Measurements from ENCODE around the gene RDH14. TPM values are rescaled to one million over a fixed set of nuclear protein-coding genes. Genes with fewer than 3 reads are reported as not detected.

Gene RDH14
- total RNA-seq, 1 experiment from 2014 or later: 15.4 TPM

DNA sequence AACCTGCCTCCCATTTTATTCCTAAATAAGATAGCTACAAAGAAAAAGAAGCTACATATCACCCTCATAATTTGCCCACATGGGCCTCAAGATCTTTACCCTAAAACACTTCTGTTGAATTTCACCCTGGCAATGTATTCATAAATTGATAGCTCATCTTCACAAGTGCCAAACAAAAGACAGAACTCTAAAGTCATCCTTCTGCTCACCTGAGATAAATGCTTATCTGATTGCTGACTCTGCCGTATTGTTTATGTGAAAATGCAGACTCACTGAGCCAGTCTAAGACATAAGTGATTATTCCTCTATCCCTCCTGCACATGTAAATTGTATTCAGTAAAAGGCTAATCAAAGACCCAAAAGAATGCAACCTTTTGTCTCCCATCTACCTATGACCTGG is 2.0 kb downstream of the RDH14 start:
- POLR2A ChIA-PET: no interaction called here
- Histone ChIP-seq H3K4me3 (ENCODE audit: low read depth in 2 of 2, low read length in 2 of 2) (no peak overlapping the region), H3K4me1 (ENCODE audit: control insufficient read depth, insufficient read depth, low read length) (peaks cover 4% of the 10 kb centered on the region; the same call in 1 of the 2 replicates), H3K27ac (ENCODE audit: low read length) (no peak overlapping the region), H3K27me3 (ENCODE audit: control insufficient read depth, insufficient read depth, low read length) (no peaks in the 10 kb centered on the region), H3K36me3 (ENCODE audit: control insufficient read depth, insufficient read depth, low read length) (peaks cover 3% of the 10 kb centered on the region; the same call in 1 of the 2 replicates), H3K9me3 (ENCODE audit: control insufficient read depth, insufficient read depth, low read depth, low read length) (no peaks in the 10 kb centered on the region)
- ATAC-seq: no peak
- CTCF ChIA-PET: no interaction called here
- intact Hi-C loops (cut with micrococcal nuclease; ENCODE audit: unreplicated experiment) (no loop called here), in situ Hi-C loops (cut with HindIII; ENCODE audit: low pct_unique_long_range_greater_than_20kb, low sequenced_read_pairs) (no loop called here)
- BruUV-seq (replicated peaks): no TSS peak
- TF ChIP-seq SIN3A (IDR thresholded peaks at IDR 0.05; ENCODE audit: borderline replicate concordance, insufficient read depth, low read depth, low read length) (no peak), POLR2AphosphoS5 (IDR thresholded peaks at IDR 0.05; ENCODE audit: low read depth, low read length) (no peak), TCF7L2 (IDR thresholded peaks at IDR 0.05; ENCODE audit: low read depth, low read length) (no peak)
- TF ChIP-seq, protein P1, sequence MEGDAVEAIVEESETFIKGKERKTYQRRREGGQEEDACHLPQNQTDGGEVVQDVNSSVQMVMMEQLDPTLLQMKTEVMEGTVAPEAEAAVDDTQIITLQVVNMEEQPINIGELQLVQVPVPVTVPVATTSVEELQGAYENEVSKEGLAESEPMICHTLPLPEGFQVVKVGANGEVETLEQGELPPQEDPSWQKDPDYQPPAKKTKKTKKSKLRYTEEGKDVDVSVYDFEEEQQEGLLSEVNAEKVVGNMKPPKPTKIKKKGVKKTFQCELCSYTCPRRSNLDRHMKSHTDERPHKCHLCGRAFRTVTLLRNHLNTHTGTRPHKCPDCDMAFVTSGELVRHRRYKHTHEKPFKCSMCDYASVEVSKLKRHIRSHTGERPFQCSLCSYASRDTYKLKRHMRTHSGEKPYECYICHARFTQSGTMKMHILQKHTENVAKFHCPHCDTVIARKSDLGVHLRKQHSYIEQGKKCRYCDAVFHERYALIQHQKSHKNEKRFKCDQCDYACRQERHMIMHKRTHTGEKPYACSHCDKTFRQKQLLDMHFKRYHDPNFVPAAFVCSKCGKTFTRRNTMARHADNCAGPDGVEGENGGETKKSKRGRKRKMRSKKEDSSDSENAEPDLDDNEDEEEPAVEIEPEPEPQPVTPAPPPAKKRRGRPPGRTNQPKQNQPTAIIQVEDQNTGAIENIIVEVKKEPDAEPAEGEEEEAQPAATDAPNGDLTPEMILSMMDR (IDR thresholded peaks at IDR 0.05): no peak
- TF ChIP-seq, protein P2, sequence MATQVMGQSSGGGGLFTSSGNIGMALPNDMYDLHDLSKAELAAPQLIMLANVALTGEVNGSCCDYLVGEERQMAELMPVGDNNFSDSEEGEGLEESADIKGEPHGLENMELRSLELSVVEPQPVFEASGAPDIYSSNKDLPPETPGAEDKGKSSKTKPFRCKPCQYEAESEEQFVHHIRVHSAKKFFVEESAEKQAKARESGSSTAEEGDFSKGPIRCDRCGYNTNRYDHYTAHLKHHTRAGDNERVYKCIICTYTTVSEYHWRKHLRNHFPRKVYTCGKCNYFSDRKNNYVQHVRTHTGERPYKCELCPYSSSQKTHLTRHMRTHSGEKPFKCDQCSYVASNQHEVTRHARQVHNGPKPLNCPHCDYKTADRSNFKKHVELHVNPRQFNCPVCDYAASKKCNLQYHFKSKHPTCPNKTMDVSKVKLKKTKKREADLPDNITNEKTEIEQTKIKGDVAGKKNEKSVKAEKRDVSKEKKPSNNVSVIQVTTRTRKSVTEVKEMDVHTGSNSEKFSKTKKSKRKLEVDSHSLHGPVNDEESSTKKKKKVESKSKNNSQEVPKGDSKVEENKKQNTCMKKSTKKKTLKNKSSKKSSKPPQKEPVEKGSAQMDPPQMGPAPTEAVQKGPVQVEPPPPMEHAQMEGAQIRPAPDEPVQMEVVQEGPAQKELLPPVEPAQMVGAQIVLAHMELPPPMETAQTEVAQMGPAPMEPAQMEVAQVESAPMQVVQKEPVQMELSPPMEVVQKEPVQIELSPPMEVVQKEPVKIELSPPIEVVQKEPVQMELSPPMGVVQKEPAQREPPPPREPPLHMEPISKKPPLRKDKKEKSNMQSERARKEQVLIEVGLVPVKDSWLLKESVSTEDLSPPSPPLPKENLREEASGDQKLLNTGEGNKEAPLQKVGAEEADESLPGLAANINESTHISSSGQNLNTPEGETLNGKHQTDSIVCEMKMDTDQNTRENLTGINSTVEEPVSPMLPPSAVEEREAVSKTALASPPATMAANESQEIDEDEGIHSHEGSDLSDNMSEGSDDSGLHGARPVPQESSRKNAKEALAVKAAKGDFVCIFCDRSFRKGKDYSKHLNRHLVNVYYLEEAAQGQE (IDR thresholded peaks at IDR 0.05; ENCODE audit: insufficient read depth in 1 of 2, low read depth in 2 of 2, low read length in 1 of 2): no peak
- DNase-seq (ENCODE audit: low read depth, low spot score): no peak

DNA sequence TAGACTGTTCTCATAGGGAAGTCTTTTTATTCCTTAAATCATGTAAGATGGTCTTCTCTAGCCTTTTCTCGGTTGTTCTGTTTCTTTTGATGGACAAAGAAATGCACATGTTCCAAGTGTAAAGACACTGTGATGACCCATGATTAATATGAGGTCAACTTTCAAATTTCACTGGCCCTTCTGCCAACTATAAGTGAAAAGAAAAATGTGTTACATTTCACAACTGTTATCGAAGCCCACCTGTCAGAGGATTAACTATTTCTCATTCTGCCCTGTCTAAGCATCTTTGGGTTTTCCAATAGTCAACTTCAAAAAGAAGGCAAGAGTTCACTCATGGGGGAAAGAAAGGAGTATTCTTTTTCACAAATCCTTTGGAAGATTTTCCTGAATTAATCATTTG is 3.3 kb downstream of the RDH14 start:
- DNase-seq (ENCODE audit: low read depth, low spot score): no peak
- Histone ChIP-seq H3K4me1 (ENCODE audit: control insufficient read depth, insufficient read depth, low read length) (peaks cover 4% of the 10 kb centered on the region; the same call in 1 of the 2 replicates), H3K4me3 (ENCODE audit: low read depth in 2 of 2, low read length in 2 of 2) (no peak overlapping the region), H3K27me3 (ENCODE audit: control insufficient read depth, insufficient read depth, low read length) (no peaks in the 10 kb centered on the region), H3K9me3 (ENCODE audit: control insufficient read depth, insufficient read depth, low read depth, low read length) (no peaks in the 10 kb centered on the region), H3K36me3 (ENCODE audit: control insufficient read depth, insufficient read depth, low read length) (peaks cover 3% of the 10 kb centered on the region; the same call in 1 of the 2 replicates), H3K27ac (ENCODE audit: low read length) (no peak overlapping the region)
- CTCF ChIA-PET: no interaction called here
- BruUV-seq (replicated peaks): no TSS peak
- intact Hi-C loops (cut with micrococcal nuclease; ENCODE audit: unreplicated experiment): no loop called here
- ATAC-seq: no peak
- POLR2A ChIA-PET: no interaction called here
- in situ Hi-C loops (cut with HindIII; ENCODE audit: low pct_unique_long_range_greater_than_20kb, low sequenced_read_pairs): no loop called here
- TF ChIP-seq, protein P1 (IDR thresholded peaks at IDR 0.05): no peak
- no peak for TF ChIP-seq TCF7L2 (IDR thresholded peaks at IDR 0.05; ENCODE audit: low read depth, low read length)
- TF ChIP-seq POLR2AphosphoS5 (IDR thresholded peaks at IDR 0.05; ENCODE audit: low read depth, low read length): no peak
- TF ChIP-seq, protein P2 (IDR thresholded peaks at IDR 0.05; ENCODE audit: insufficient read depth in 1 of 2, low read depth in 2 of 2, low read length in 1 of 2): no peak
